Mucosa of descending colon (tissue), 3 donors: ENCODE results near the gene CCL14. TPM values are rescaled to one million over a fixed set of nuclear protein-coding genes. Genes with fewer than 3 reads are reported as not detected.
A peak's percentile ranks its signal among the peaks of the same experiment; 100 is the strongest.

Experiments
- ATAC-seq: fragments of 200-7000 bp; cut with Tn5 transposase; one replicate; pipeline ENCODE4 v1.9.1; 2020; ENCODE audit warnings: mild to moderate bottlenecking, moderate library complexity
- DNase-seq, 3 donors: peaks; one replicate each; pipeline ENCODE4 v3.0.0-alpha.2; 2020
- H3K36me3 ChIP-seq: fragments of 200-600 bp; one replicate; pipeline ENCODE4 v1.8.0; 2021; ENCODE audit warnings: low read depth, mild to moderate bottlenecking
- H3K4me1 ChIP-seq: fragments of 200-600 bp; one replicate; pipeline ENCODE4 v1.8.0; 2021; ENCODE audit warnings: low read depth, mild to moderate bottlenecking
- H3K4me3 ChIP-seq: fragments of 200-600 bp; one replicate; pipeline ENCODE4 v1.8.0; 2021; ENCODE audit warnings: mild to moderate bottlenecking
- H3K9me3 ChIP-seq: fragments of 200-600 bp; one replicate; pipeline ENCODE4 v1.8.0; 2021; ENCODE audit warnings: mild to moderate bottlenecking
- intact Hi-C, 2 donors: fragments of 100-400 bp; cut with DNase I in 1 of 2; cut with micrococcal nuclease in 1 of 2; formaldehyde crosslinking; loops; one replicate each; pipeline versions ENCODE4 v1.11.0 to v1.11.1; 2022; cut with DNase I, micrococcal nuclease
- total RNA-seq, 3 donors: library from RNA; stranded (reverse); fragmentation: NEBNext Ultra II Directional in 2 of 3; extraction: Animal tissue kit (Norgen Biotek cat#: 25700) in 2 of 3; gene quantifications; one replicate each; pipeline versions ENCODE4 v1.2.1 to v1.2.4, GENCODE V29; 2021 to 2023
- TF ChIP-seq, protein P1 (sequence below): fragments of 200-600 bp; IDR thresholded peaks from one replicate; pipeline ENCODE4 v1.8.0; 2022; ENCODE audit warnings: antibody characterized with exemption, mild to moderate bottlenecking
- donor health status: DM: no; HTN: no; CAD: no; lungs with moderate emphysema.
- donor health status: DM: no; HTN: no; CAD: no.
- donor health status: DM: no; HTN: yes; CAD: no.

Gene CCL14
- total RNA-seq, 3 donors from 2014 or later, result 4.0 to 7.2 (median 6.2) TPM

DNA sequence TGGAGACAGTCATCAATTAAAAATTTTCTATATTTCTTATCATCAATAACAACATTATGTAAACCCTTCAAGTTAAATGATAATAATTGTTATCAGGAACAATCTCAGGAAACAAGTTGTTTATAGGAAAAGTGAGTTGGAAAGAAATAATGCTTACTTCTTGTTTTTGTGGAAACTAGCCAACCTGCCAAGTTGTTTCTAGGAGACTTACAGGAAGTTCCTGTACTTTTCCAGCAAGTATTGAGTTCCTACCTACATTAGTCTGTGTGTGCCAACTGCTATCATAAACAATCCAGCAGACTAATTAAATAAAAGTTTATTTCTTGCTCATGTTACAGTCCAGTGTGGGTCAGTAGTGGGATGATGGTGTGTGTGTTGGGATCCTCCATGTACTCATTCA lies 1.6 kb upstream of the CCL14 start:
- Histone ChIP-seq H3K4me1 (no peaks in the 10 kb centered on the region), H3K36me3 (no peaks in the 10 kb centered on the region), H3K9me3 (no peaks in the 10 kb centered on the region), H3K4me3 (no peak overlapping the region)
- DNase-seq (no peak), ATAC-seq (peak; percentile 32)
- intact Hi-C loops, result no loop called here
- TF ChIP-seq, protein P1, sequence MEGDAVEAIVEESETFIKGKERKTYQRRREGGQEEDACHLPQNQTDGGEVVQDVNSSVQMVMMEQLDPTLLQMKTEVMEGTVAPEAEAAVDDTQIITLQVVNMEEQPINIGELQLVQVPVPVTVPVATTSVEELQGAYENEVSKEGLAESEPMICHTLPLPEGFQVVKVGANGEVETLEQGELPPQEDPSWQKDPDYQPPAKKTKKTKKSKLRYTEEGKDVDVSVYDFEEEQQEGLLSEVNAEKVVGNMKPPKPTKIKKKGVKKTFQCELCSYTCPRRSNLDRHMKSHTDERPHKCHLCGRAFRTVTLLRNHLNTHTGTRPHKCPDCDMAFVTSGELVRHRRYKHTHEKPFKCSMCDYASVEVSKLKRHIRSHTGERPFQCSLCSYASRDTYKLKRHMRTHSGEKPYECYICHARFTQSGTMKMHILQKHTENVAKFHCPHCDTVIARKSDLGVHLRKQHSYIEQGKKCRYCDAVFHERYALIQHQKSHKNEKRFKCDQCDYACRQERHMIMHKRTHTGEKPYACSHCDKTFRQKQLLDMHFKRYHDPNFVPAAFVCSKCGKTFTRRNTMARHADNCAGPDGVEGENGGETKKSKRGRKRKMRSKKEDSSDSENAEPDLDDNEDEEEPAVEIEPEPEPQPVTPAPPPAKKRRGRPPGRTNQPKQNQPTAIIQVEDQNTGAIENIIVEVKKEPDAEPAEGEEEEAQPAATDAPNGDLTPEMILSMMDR, result no peak

GRCh38 chr17:35984140-35984539 lies 2.4 kb downstream of the CCL14 start:
- ATAC-seq (no peak), DNase-seq (no peak)
- TF ChIP-seq, protein P1, result no peak
- Histone ChIP-seq H3K36me3 (no peaks in the 10 kb centered on the region), H3K4me1 (peaks cover 5% of the 10 kb centered on the region), H3K9me3 (no peaks in the 10 kb centered on the region), H3K4me3 (no peak overlapping the region)
- intact Hi-C loops, result no loop called here

DNA sequence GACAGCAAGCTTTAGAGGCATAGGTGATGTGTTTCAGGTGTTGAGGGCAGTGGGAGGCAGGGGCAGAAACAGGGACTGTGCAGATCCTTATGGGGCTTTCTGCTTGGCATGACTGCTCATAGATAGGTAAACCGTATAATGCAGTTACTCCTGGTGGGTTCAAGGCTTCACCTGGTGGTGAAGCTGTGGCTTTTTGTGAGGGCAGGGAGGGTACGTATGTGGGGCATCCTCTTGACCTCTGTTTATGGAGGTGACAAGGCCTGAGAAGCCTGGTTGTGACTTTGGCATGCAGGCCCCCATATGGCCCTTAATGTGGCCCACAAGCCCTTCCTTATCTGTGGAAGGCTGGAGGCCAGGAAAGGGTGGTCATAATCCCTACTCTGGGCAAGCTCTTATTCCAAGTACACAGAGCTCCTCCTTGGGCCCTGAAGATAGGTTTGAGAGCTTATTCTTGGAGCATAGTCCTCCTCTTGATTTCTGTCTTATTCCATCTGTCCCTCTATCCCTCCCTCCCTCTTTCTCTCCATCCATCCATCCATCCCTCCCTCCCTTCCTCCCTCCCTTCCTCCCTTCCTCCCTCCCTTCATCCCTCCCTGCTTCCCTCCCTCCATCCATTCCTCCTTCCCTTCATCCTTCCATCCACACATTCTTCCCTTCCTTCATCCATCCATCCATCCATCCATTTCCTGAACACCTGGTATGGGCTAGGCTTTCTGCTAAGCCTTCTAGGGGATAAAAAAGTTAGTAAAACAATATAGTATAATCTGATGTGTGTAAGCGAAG lies 3.9 kb downstream of the CCL14 start:
- H3K4me3 ChIP-seq, result no peak overlapping the region
- TF ChIP-seq, protein P1, result no peak
- ATAC-seq, result no peak
- H3K9me3 ChIP-seq, result no peaks in the 10 kb centered on the region
- DNase-seq, result no peak
- H3K36me3 ChIP-seq, result no peaks in the 10 kb centered on the region
- peaks cover 5% of the 10 kb centered on the region for H3K4me1 ChIP-seq
- intact Hi-C loops, result no loop called here

DNA sequence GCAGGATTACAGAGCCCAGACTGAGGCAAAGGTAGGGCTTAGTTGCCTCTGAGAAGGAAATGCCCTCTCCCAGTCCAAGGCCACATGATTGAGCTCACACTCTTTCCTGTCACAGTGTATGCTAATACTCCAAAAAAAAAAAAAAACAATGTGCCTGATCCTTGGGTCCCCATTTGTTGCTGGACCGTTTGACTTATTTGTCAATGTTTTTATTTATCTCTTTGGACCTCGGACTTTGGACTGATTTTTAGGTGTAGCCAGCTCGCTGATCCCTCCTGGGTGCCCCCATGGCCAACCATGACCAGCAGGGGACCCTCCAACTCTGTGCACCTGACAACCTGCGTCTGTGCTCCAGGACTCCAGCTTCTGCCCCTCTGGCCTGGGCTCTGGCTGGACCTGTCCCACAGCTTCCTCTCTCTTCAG lies 4.6 kb downstream of the CCL14 start:
- TF ChIP-seq, protein P1, result no peak
- Histone ChIP-seq H3K4me3 (no peak overlapping the region), H3K4me1 (peaks cover 5% of the 10 kb centered on the region), H3K9me3 (no peaks in the 10 kb centered on the region), H3K36me3 (no peaks in the 10 kb centered on the region)
- ATAC-seq (peak; percentile 61), DNase-seq (peak in 2 of 3 donors; percentile 25 to 51)
- intact Hi-C loops, result no loop called here

DNA sequence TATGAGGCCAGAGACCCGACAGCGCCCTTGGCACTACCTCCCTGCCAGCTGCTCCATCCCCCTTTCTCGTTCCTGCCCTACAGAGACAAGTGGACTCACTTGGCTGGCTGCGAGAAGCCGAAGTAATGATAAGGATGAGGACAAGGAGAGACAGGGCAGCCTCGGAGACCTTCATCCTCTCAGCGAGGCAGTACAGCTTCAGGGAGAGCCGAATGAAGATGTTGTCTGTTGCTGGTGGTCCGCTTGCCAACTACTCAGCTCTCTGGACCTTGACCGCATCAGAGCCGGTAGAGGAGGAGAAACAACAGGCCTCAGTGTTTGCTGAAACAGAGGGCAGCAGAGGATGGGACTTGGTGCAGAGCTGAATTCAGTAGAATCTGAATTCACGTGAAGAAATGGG lies 5.3 kb downstream of the CCL14 start, which contains the start of gene CCL16:
Gene CCL16, minus strand, starts transcription at position 252 of the 400 bp plus-strand sequence. Its CDS starts 77 bp downstream, at position 175.
- Histone ChIP-seq H3K4me3 (no peak within 1 kb of the TSS), H3K36me3 (no peaks in the 10 kb centered on the region), H3K9me3 (no peaks in the 10 kb centered on the region), H3K4me1 (peaks cover 5% of the 10 kb centered on the region)
- DNase-seq (no peak), ATAC-seq (no peak)
- intact Hi-C loops, result no loop called here
- TF ChIP-seq, protein P1, result no peak
